IMR-90 (cell line): ENCODE data around the gene GPSM1. TPM values are rescaled to one million over a fixed set of nuclear protein-coding genes. Genes with fewer than 3 reads are reported as not detected.

ENCODE experiments used
- ATAC-seq: fragments of 200-7000 bp; cut with Tn5 transposase; 2 replicates; pipeline ENCODE4 v1.9.1; 2020; ENCODE audit warnings: low read depth, mild to moderate bottlenecking, moderate library complexity
- BruUV-seq: library from RNA; stranded (reverse); fragments of 400-500 nt; replicated peaks from 2 replicates; lab custom pipeline; 2021; lab: Mats Ljungman, UMichigan
- CTCF ChIA-PET: fragments of 300-600 bp; formaldehyde crosslinking; extraction: SDS; loops from one replicate; lab custom pipeline; 2021; ENCODE audit warnings: antibody characterized with exemption; lab: Yijun Ruan, JAX
- POLR2A ChIA-PET: fragments of 300-600 bp; sonication (Branson Sonifier 250); formaldehyde crosslinking; loops from one replicate; lab custom pipeline; 2022; ENCODE audit warnings: antibody characterized with exemption; ENCODE audit not compliant: unreplicated experiment; lab: Charles Lee
- DNase-seq: peaks from one replicate; pipeline ENCODE4 v3.0.0; 2013
- H2AFZ ChIP-seq: replicated peaks from 2 replicates; pipeline ENCODE3; 2013; ENCODE audit warnings: low read length, mild to moderate bottlenecking; ENCODE audit not compliant: poor library complexity
- H2AK5ac ChIP-seq: 2 replicates; pipeline ENCODE4 v1.6.1; 2013; ENCODE audit warnings: low read depth, low read length, inconsistent platforms
- H2AK9ac ChIP-seq: replicated peaks from 2 replicates; pipeline ENCODE3; 2013; ENCODE audit warnings: mild to moderate bottlenecking, low read depth, low read length, moderate library complexity; ENCODE audit not compliant: poor library complexity
- H2BK120ac ChIP-seq: 2 replicates; pipeline ENCODE4 v1.6.1; 2013; ENCODE audit warnings: low read depth, low read length, inconsistent platforms
- H2BK15ac ChIP-seq: 3 replicates; pipeline ENCODE4 v1.6.1; 2013; ENCODE audit warnings: low read depth, low read length, inconsistent platforms
- H2BK20ac ChIP-seq: 2 replicates; pipeline ENCODE4 v1.6.1; 2013; ENCODE audit warnings: low read depth, mild to moderate bottlenecking, inconsistent platforms, low read length, moderate library complexity
- H2BK5ac ChIP-seq: 2 replicates; pipeline ENCODE4 v1.6.1; 2013; ENCODE audit warnings: mild to moderate bottlenecking, low read depth, low read length, inconsistent platforms; ENCODE audit not compliant: poor library complexity, severe bottlenecking
- H3K14ac ChIP-seq: replicated peaks from 2 replicates; pipeline ENCODE4 v1.6.1; 2013; ENCODE audit warnings: low read depth, low read length, inconsistent platforms
- H3K18ac ChIP-seq: 2 replicates; pipeline ENCODE4 v1.6.1; 2013; ENCODE audit warnings: low read depth, low read length, control low read depth
- H3K23ac ChIP-seq: 2 replicates; pipeline ENCODE4 v1.6.1; 2013; ENCODE audit warnings: low read depth, low read length, inconsistent platforms
- H3K27ac ChIP-seq: 2 replicates; pipeline ENCODE4 v1.5.1; 2013; ENCODE audit warnings: mild to moderate bottlenecking, control low read depth, low read length; ENCODE audit not compliant: insufficient read depth
- H3K27me3 ChIP-seq: 2 replicates; pipeline ENCODE4 v1.6.1; 2013; ENCODE audit warnings: low read length; ENCODE audit not compliant: control insufficient read depth, insufficient read depth
- H3K36me3 ChIP-seq: 2 replicates; pipeline ENCODE4 v1.6.1; 2013; ENCODE audit warnings: low read length, mixed read lengths; ENCODE audit not compliant: control insufficient read depth, insufficient read depth
- H3K4ac ChIP-seq: 2 replicates; pipeline ENCODE4 v1.6.1; 2013; ENCODE audit warnings: low read depth, low read length, inconsistent platforms
- H3K4me1 ChIP-seq: 2 replicates; pipeline ENCODE4 v1.6.1; 2013; ENCODE audit warnings: low read length, mixed read lengths; ENCODE audit not compliant: control insufficient read depth, insufficient read depth
- H3K4me2 ChIP-seq: 2 replicates; pipeline ENCODE4 v1.6.1; 2013; ENCODE audit warnings: low read depth, mild to moderate bottlenecking, control low read depth, low read length, moderate library complexity
- H3K4me3 ChIP-seq: 2 replicates; pipeline ENCODE4 v1.5.1; 2013; ENCODE audit warnings: low read depth, mild to moderate bottlenecking, control low read depth, low read length, moderate library complexity; ENCODE audit not compliant: insufficient read depth
- H3K56ac ChIP-seq: 2 replicates; pipeline ENCODE4 v1.6.1; 2013; ENCODE audit warnings: low read length, inconsistent platforms; ENCODE audit not compliant: insufficient read depth; ENCODE audit errors: extremely low read depth
- H3K79me1 ChIP-seq, 2 experiments: 2 replicates each; pipeline ENCODE4 v1.6.1; 2013; ENCODE audit warnings: low read length in 2 of 2, inconsistent platforms in 1 of 2, low read depth in 1 of 2
- H3K9ac ChIP-seq: 2 replicates; pipeline ENCODE4 v1.6.1; 2013; ENCODE audit warnings: low read depth, low read length, control low read depth
- H3K9me1 ChIP-seq: 2 replicates; pipeline ENCODE4 v1.6.1; 2013; ENCODE audit warnings: low read length, inconsistent platforms; ENCODE audit not compliant: insufficient read depth
- H3K9me3 ChIP-seq: 2 replicates; pipeline ENCODE4 v1.6.1; 2013; ENCODE audit warnings: low read length; ENCODE audit not compliant: control insufficient read depth, insufficient read depth
- H4K20me1 ChIP-seq: 2 replicates; pipeline ENCODE4 v1.6.1; 2013; ENCODE audit warnings: low read length, inconsistent platforms; ENCODE audit not compliant: insufficient read depth
- H4K5ac ChIP-seq: 2 replicates; pipeline ENCODE4 v1.6.1; 2013; ENCODE audit warnings: mild to moderate bottlenecking, low read depth, low read length, control low read depth
- H4K8ac ChIP-seq, 2 experiments: 2 replicates each; pipeline ENCODE4 v1.6.1; 2013; ENCODE audit warnings: low read depth in 2 of 2, low read length in 2 of 2, control low read depth in 1 of 2, inconsistent platforms in 1 of 2
- H4K91ac ChIP-seq: 2 replicates; pipeline ENCODE4 v1.6.1; 2013; ENCODE audit warnings: low read depth, low read length, inconsistent platforms; ENCODE audit not compliant: insufficient read depth
- FOS ChIP-seq: fragments of 150-350 bp; IDR thresholded peaks from 2 replicates; pipeline ENCODE4 v1.6.1; 2016; ENCODE audit warnings: low read depth, low read length
- MAZ ChIP-seq: IDR thresholded peaks from 2 replicates; pipeline ENCODE4 v1.6.1; 2012; ENCODE audit warnings: low read depth, mild to moderate bottlenecking, low read length, improper control_type of control experiment, moderate library complexity, borderline replicate concordance
- RCOR1 ChIP-seq: IDR thresholded peaks from 2 replicates; pipeline ENCODE4 v1.6.1; 2012; ENCODE audit warnings: mild to moderate bottlenecking, low read length, improper control_type of control experiment; ENCODE audit not compliant: insufficient replicate concordance
- WGBS, 2 experiments: methylation state at CpG; one replicate each; pipeline versions ENCODE4 v1.1.5 to v1.1.7; 2013; ENCODE audit warnings: missing lambda C conversion rate in 2 of 2; ENCODE audit not compliant: insufficient read length in 1 of 2; ENCODE audit errors: extremely low coverage in 2 of 2; 5-methylcytosine and 5-hydroxymethylcytosine counted together
- dilution Hi-C: fragments of 300-500 bp; cut with HindIII; formaldehyde crosslinking; loops from one replicate; pipeline ENCODE4 v1.14.3; 2018; ENCODE audit warnings: low sequenced_read_pairs; ENCODE audit not compliant: unreplicated experiment
- in situ Hi-C: fragments of 300-500 bp; cut with MboI; formaldehyde crosslinking; loops from 3 replicates; pipeline ENCODE4 v1.14.3; 2019; ENCODE audit warnings: low sequenced_read_pairs, inconsistent platforms, mixed read lengths
- intact Hi-C: fragments of 100-400 bp; cut with micrococcal nuclease; formaldehyde crosslinking; loops from 2 replicates; pipeline ENCODE4 v1.10.0; 2022
- polyA plus RNA-seq, 3 experiments: library from polyadenylated mRNA; depleted of rRNA; stranded (reverse); fragments of >200 nt; gene quantifications; 2 replicates each; pipeline ENCODE4 v1.2.3, GENCODE V29; 2012; ENCODE audit warnings: low replicate concordance in 1 of 3
- total RNA-seq: library from RNA; depleted of rRNA; stranded (reverse); fragments of >200 nt; gene quantifications from 2 replicates; pipeline ENCODE4 v1.2.3, GENCODE V29; 2012
- TF ChIP-seq, protein P1 (sequence below): fragments of 150-350 bp; IDR thresholded peaks from 2 replicates; pipeline ENCODE4 v1.6.1; 2017; ENCODE audit warnings: mild to moderate bottlenecking, antibody characterized with exemption, low read length, low read depth
- TF ChIP-seq, protein P2 (sequence below): fragments of 150-350 bp; IDR thresholded peaks from 2 replicates; pipeline ENCODE4 v1.6.1; 2016; ENCODE audit warnings: low read depth, mild to moderate bottlenecking, low read length, moderate library complexity, borderline replicate concordance

GPSM1 gene
- total and polyA plus RNA-seq, 2 of the 4 experiments (the other 2 are of a cell fraction) = 28.7 to 71.2 TPM

DNA sequence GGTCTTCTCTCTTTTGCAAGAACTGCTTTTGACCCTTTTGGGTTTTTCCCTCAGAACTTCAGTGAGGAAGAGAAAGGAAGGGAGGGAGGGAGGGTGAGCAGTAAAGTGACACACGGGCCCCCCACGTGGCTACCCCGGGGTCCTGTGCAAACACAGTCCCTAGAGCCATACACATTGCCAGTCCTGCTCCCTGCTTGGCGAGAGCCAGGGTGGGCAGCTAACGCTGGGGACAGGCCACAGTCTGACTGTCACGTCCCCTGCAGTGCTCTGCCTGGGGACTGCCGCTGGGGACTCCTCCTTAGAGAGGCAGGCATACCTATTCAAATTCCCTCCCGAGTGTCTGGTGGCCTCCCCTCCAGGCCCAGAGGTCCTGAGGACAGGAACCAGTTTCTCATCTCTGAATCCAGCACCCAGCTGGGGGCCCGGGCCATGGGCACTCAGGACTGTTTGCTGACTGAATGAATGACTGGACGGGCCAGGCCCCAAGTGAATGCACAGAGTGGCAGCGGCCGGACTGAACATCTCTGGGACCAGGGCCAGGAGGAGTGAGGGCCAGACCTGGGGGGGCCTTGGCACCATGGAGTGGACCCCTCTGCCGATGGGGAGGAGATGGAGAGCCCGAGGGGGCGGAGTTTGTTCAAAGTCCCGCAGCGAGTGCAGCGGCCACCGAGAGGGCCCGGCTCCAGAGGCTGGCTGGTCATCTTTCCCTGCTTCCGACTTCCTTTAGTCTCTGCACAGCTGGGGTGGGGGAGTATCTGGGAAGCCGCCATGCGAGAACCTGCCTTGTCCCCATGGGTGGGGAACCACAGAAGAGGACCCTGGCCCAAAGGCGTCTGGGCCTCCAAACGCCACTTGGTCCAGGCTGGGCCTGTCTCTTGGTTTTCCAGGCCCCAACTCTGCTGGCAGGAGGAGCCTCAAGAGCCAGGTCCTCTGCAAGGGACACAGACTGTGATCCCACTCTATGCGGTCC is 29.3 kb upstream of the GPSM1 start:
- H2BK120ac ChIP-seq = no peak overlapping the region
- no peak overlapping the region for H3K4ac ChIP-seq
- ATAC-seq (no peak), DNase-seq (no peak)
- dilution Hi-C loops (no loop called here), intact Hi-C loops (no loop called here), in situ Hi-C loops (no loop called here)
- no TSS peak for BruUV-seq
- H2BK20ac ChIP-seq = no peak overlapping the region
- no peak overlapping the region for H2AK9ac ChIP-seq
- H2BK5ac ChIP-seq = no peak overlapping the region
- H3K4me1 ChIP-seq = no peaks in the 10 kb centered on the region
- no peak overlapping the region for H3K23ac ChIP-seq
- H3K14ac ChIP-seq = no peak overlapping the region
- H3K18ac ChIP-seq = no peak overlapping the region
- H4K8ac ChIP-seq = no peak overlapping the region
- ChIA-PET CTCF (no interaction called here), POLR2A (no interaction called here)
- no peak overlapping the region for H2AK5ac ChIP-seq
- H2BK15ac ChIP-seq = no peak overlapping the region
- H4K20me1 ChIP-seq = no peaks in the 10 kb centered on the region
- TF ChIP-seq, protein P1, sequence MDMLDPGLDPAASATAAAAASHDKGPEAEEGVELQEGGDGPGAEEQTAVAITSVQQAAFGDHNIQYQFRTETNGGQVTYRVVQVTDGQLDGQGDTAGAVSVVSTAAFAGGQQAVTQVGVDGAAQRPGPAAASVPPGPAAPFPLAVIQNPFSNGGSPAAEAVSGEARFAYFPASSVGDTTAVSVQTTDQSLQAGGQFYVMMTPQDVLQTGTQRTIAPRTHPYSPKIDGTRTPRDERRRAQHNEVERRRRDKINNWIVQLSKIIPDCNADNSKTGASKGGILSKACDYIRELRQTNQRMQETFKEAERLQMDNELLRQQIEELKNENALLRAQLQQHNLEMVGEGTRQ = no peak
- TF ChIP-seq, protein P2, sequence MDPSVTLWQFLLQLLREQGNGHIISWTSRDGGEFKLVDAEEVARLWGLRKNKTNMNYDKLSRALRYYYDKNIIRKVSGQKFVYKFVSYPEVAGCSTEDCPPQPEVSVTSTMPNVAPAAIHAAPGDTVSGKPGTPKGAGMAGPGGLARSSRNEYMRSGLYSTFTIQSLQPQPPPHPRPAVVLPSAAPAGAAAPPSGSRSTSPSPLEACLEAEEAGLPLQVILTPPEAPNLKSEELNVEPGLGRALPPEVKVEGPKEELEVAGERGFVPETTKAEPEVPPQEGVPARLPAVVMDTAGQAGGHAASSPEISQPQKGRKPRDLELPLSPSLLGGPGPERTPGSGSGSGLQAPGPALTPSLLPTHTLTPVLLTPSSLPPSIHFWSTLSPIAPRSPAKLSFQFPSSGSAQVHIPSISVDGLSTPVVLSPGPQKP = no peak
- TF ChIP-seq FOS (no peak), MAZ (no peak), RCOR1 (no peak)
- no peak overlapping the region for H3K4me2 ChIP-seq
- H3K9me1 ChIP-seq = no peaks in the 10 kb centered on the region
- no peak overlapping the region for H3K4me3 ChIP-seq
- H4K91ac ChIP-seq = no peak overlapping the region
- H3K79me1 ChIP-seq = no peaks in the 10 kb centered on the region
- H3K56ac ChIP-seq = no peak overlapping the region
- no peak overlapping the region for H3K9ac ChIP-seq
- H3K27me3 ChIP-seq = peaks cover 36% of the 10 kb centered on the region
- no peak overlapping the region for H2AFZ ChIP-seq
- no peaks in the 10 kb centered on the region for H3K36me3 ChIP-seq
- H4K5ac ChIP-seq = no peak overlapping the region
- no peak overlapping the region for H3K27ac ChIP-seq
- WGBS, 2 experiments = 54% methylated on average over 9 of the region's 26 CpGs; no CpG with 5 or more reads in 1 of the 2 experiments
- no peaks in the 10 kb centered on the region; the same call in 1 of the 2 replicates for H3K9me3 ChIP-seq
